Gastroesophageal sphincter (tissue), 4 donors: ENCODE data around the gene EIF2AK2. TPM values are rescaled to one million over a fixed set of nuclear protein-coding genes. Genes with fewer than 3 reads are reported as not detected.

Experiments
- ATAC-seq: fragments of 150-250 bp; one replicate; pipeline ENCODE4 v1.9.1; 2016; ENCODE audit warnings: mild to moderate bottlenecking, moderate library complexity
- H3K27ac ChIP-seq, 4 donors: fragments of 200-600 bp; sonication (generic) in 3 of 4; 1 replicate in 3 of 4; 2 replicates in 1 of 4; pipeline ENCODE4 v1.5.1; 2016 to 2019
- H3K27me3 ChIP-seq: fragments of 200-600 bp; sonication (generic); one replicate; pipeline ENCODE4 v1.5.1; 2019
- H3K36me3 ChIP-seq, 2 donors: fragments of 200-600 bp; sonication (generic); one replicate each; pipeline ENCODE4 v1.5.1; 2019; ENCODE audit warnings: control low read depth in 1 of 2
- H3K4me1 ChIP-seq, 3 donors: fragments of 200-600 bp; sonication (generic); 1 replicate in 2 of 3; 2 replicates in 1 of 3; pipeline ENCODE4 v1.5.1; 2016 to 2019; ENCODE audit warnings: control low read depth in 2 of 3
- H3K4me3 ChIP-seq, 2 donors: fragments of 200-600 bp; sonication (generic); one replicate each; pipeline ENCODE4 v1.5.1; 2019; ENCODE audit warnings: mild to moderate bottlenecking in 1 of 2, moderate library complexity in 1 of 2
- H3K9me3 ChIP-seq, 3 donors: fragments of 200-600 bp; sonication (generic); one replicate each; pipeline ENCODE4 v1.5.1; 2017 to 2019; ENCODE audit warnings: control low read depth in 2 of 3
- EP300 ChIP-seq: sonication (generic); formaldehyde crosslinking; IDR thresholded peaks from one replicate; pipeline ENCODE4 v1.6.1; 2017; ENCODE audit warnings: antibody characterized with exemption, mild to moderate bottlenecking
- POLR2A ChIP-seq, 2 donors: fragments of 450-650 bp; IDR thresholded peaks; one replicate each; pipeline ENCODE4 v1.6.1; 2017; ENCODE audit warnings: antibody characterized with exemption in 2 of 2, mild to moderate bottlenecking in 2 of 2, moderate library complexity in 1 of 2
- POLR2AphosphoS5 ChIP-seq: sonication (generic); formaldehyde crosslinking; IDR thresholded peaks from one replicate; pipeline ENCODE4 v1.6.1; 2017; ENCODE audit warnings: antibody characterized with exemption
- WGBS, 2 donors: methylation state at CpG; one replicate each; pipeline ENCODE4 v1.1.5; 2018; ENCODE audit warnings: low coverage in 1 of 2; 5-methylcytosine and 5-hydroxymethylcytosine counted together
- total RNA-seq, 4 donors: library from RNA; depleted of rRNA; stranded (reverse); fragments of >200 nt; gene quantifications; one replicate each; pipeline ENCODE4 v1.1.0, GENCODE V29; 2016
- TF ChIP-seq, protein P1 (sequence below), 4 experiments: fragments of 200-600 bp in 2 of 4; fragments of 450-650 bp in 2 of 4; sonication (generic) in 1 of 4; IDR thresholded peaks; one replicate each; pipeline ENCODE4 v1.5.1; 2017 to 2019; ENCODE audit warnings: antibody characterized with exemption in 4 of 4, mild to moderate bottlenecking in 2 of 4, moderate library complexity in 2 of 4

The EIF2AK2 gene
- total RNA-seq, 4 donors from 2014 or later, result 25.3 to 33.2 (median 29.9) TPM

DNA sequence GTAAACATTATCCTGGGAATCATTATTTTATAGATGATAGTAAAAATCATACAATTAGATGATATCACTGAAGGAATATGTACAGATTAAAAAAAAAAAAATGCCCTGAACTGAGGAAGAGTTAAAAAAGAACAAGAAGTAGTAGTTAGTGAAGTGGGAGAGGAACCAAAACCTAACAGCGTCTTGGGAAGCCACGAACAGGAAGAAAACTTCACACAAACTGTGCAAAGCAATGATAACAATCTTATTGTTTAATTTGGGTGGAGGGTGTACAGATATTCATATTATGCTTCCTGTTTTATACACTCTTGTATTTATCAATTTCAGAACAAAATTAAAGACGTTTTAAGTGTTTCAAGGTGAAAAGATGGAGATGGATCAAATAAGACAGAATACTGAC lies 76.1 kb downstream of the EIF2AK2 start:
- ATAC-seq, result no peak
- Histone ChIP-seq H3K36me3 (peaks cover 0 to 50% of the 10 kb centered on the region in 2 donors), H3K27me3 (no peaks in the 10 kb centered on the region), H3K27ac (no peak overlapping the region), H3K4me3 (no peak overlapping the region), H3K4me1 (peaks cover 0 to 45% (median 7%) of the 10 kb centered on the region in 3 donors), H3K9me3 (no peaks in the 10 kb centered on the region)
- 42 to 77% methylated on average over 2 to 3 of the region's 3 CpGs for WGBS, 2 donors
- TF ChIP-seq POLR2AphosphoS5 (no peak), POLR2A (IDR thresholded peaks at IDR 0.05) (no peak), EP300 (no peak)
- TF ChIP-seq, protein P1, sequence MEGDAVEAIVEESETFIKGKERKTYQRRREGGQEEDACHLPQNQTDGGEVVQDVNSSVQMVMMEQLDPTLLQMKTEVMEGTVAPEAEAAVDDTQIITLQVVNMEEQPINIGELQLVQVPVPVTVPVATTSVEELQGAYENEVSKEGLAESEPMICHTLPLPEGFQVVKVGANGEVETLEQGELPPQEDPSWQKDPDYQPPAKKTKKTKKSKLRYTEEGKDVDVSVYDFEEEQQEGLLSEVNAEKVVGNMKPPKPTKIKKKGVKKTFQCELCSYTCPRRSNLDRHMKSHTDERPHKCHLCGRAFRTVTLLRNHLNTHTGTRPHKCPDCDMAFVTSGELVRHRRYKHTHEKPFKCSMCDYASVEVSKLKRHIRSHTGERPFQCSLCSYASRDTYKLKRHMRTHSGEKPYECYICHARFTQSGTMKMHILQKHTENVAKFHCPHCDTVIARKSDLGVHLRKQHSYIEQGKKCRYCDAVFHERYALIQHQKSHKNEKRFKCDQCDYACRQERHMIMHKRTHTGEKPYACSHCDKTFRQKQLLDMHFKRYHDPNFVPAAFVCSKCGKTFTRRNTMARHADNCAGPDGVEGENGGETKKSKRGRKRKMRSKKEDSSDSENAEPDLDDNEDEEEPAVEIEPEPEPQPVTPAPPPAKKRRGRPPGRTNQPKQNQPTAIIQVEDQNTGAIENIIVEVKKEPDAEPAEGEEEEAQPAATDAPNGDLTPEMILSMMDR (IDR thresholded peaks at IDR 0.05), result no peak

DNA sequence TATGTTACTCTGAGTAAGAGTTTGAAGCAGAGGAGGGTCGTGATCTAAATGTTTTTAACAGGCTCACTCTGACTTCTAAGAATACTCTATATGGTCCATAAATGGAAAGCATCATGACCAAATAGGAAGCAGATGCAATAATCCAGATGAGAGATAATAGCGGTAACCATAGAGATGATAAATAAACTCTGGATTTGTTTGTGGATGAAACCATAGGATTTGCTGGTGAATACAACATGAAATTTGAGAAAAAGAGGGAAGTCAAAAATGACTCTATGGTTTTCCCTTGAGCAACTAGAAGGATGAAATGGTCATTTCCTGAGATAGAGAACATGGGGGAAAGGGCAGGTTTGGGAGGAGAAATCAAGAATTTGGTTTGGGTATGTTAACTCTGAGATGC lies 76.5 kb downstream of the EIF2AK2 start:
- peaks cover 0 to 40% (median 7%) of the 10 kb centered on the region in 3 donors for H3K4me1 ChIP-seq
- H3K36me3 ChIP-seq, result peaks cover 0 to 54% of the 10 kb centered on the region in 2 donors
- H3K4me3 ChIP-seq, result no peak overlapping the region
- ATAC-seq, result no peak
- no peaks in the 10 kb centered on the region for H3K27me3 ChIP-seq
- WGBS, 2 donors, result 57 to 70% methylated on average over 2 of the region's 2 CpGs
- H3K27ac ChIP-seq, result no peak overlapping the region
- TF ChIP-seq POLR2AphosphoS5, result no peak
- TF ChIP-seq, protein P1 (IDR thresholded peaks at IDR 0.05), result no peak
- TF ChIP-seq POLR2A (IDR thresholded peaks at IDR 0.05), result no peak
- TF ChIP-seq EP300, result no peak
- H3K9me3 ChIP-seq, result no peaks in the 10 kb centered on the region

DNA sequence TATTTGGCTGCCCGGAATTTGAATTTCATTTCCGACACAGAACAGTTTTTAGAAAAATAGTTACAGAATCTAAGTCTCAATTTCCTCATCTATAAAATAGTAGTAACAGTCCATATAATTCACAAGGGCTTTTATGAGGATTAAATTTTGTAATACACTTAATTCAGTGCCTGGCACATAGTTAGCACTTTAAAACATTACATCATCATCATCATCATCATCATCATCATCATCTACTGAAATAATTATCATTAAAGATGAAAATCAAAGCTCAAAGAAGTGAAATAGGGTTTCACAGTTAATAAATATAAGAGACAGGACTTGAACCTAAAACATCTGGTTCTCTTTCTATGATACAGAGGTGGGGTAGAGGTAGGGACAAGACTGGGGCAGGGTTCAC lies 85.8 kb downstream of the EIF2AK2 start:
- no peak for ATAC-seq
- TF ChIP-seq, protein P1 (IDR thresholded peaks at IDR 0.05), result no peak
- no peak for TF ChIP-seq POLR2A (IDR thresholded peaks at IDR 0.05)
- no peak for TF ChIP-seq EP300
- no peak for TF ChIP-seq POLR2AphosphoS5

DNA sequence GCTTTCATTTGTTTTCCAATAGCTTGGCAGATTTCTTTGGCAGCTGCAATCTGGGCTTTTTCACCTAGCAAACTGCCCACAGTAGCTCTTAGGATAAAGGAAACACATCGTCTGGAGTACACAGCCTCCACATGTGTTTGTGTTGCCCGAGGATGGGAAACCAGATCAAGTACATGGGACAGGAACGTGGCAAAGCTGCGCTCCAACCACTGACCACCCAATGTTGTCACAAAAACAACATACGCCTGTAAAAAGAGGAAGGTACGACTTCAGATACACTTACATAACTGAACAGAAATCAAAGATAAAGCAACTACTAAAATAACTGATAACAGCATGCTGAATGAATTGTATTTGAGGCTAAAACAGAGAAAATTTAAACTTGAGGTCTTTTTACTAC lies 88.1 kb downstream of the EIF2AK2 start:
- H3K27me3 ChIP-seq, result no peaks in the 10 kb centered on the region
- no peak overlapping the region for H3K27ac ChIP-seq
- no peak overlapping the region for H3K4me3 ChIP-seq
- no peak for TF ChIP-seq POLR2A (IDR thresholded peaks at IDR 0.05)
- TF ChIP-seq POLR2AphosphoS5, result no peak
- TF ChIP-seq, protein P1 (IDR thresholded peaks at IDR 0.05), result no peak
- TF ChIP-seq EP300, result no peak
- no peaks in the 10 kb centered on the region for H3K9me3 ChIP-seq
- no peaks in the 10 kb centered on the region for H3K4me1 ChIP-seq
- WGBS, 2 donors, result 80 to 86% methylated on average over 1 to 6 of the region's 6 CpGs
- peaks cover 4 to 95% of the 10 kb centered on the region in 2 donors for H3K36me3 ChIP-seq
- ATAC-seq, result no peak

More for the DNA sequence above, 85.8 kb downstream of the EIF2AK2 start:
- Histone ChIP-seq H3K4me1 (no peaks in the 10 kb centered on the region), H3K27ac (no peak overlapping the region), H3K27me3 (no peaks in the 10 kb centered on the region), H3K36me3 (peaks cover 0 to 92% of the 10 kb centered on the region in 2 donors), H3K4me3 (no peak overlapping the region), H3K9me3 (no peaks in the 10 kb centered on the region)
- 95 to 100% methylated on average over 2 of the region's 2 CpGs for WGBS, 2 donors

DNA sequence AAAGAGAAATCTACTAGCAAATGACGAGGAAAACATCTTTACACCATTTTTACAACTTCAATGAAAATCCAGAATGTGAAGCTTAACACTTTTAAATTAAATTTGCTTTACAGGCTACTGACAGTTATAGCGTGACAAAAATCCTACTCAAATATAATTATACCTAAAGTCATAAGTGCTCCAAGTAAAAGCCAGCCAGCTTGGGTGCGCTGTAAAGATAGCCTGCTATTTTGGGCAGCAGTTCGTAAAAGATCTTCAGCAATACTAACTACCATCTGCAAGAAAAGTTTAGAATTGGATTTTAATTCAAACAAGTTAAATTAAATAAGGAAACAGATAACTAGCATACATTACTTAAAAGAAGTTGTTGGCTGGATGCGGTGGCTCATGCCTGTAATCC lies 95.0 kb downstream of the EIF2AK2 start:
- Histone ChIP-seq H3K9me3 (no peaks in the 10 kb centered on the region), H3K27ac (no peak overlapping the region), H3K27me3 (no peaks in the 10 kb centered on the region), H3K36me3 (peaks cover 7 to 97% of the 10 kb centered on the region in 2 donors), H3K4me3 (no peak overlapping the region), H3K4me1 (no peaks in the 10 kb centered on the region)
- no peak for TF ChIP-seq POLR2A (IDR thresholded peaks at IDR 0.05)
- TF ChIP-seq POLR2AphosphoS5, result no peak
- no peak for TF ChIP-seq EP300
- TF ChIP-seq, protein P1 (IDR thresholded peaks at IDR 0.05), result no peak
- ATAC-seq, result no peak
- WGBS, 2 donors, result 92 to 95% methylated on average over 5 of the region's 5 CpGs
